ENCODE results near the gene HRH3. TPM values are rescaled to one million over a fixed set of nuclear protein-coding genes. Genes with fewer than 3 reads are reported as not detected.

Gene HRH3
- total RNA-seq, 1 donor from 2014 or later: not detected

- no peak for DNase-seq (ENCODE audit: low spot score)
- Mint-ChIP-seq H3K27ac (ENCODE audit: unreplicated experiment) (no peak overlapping the region), H3K4me1 (ENCODE audit: unreplicated experiment) (no peaks in the 10 kb centered on the region), H3K36me3 (ENCODE audit: low read depth, unreplicated experiment) (no peaks in the 10 kb centered on the region), H3K27me3 (ENCODE audit: unreplicated experiment) (peaks cover 4% of the 10 kb centered on the region), H3K9me3 (ENCODE audit: unreplicated experiment) (no peaks in the 10 kb centered on the region), H3K4me3 (ENCODE audit: unreplicated experiment) (no peak overlapping the region)
- no peak for TF ChIP-seq CTCF (IDR thresholded peaks at IDR 0.05; ENCODE audit: unreplicated experiment)
These were observed 25.8 kb upstream of the HRH3 start for GRCh38 chr20:62245911-62246280.

DNA sequence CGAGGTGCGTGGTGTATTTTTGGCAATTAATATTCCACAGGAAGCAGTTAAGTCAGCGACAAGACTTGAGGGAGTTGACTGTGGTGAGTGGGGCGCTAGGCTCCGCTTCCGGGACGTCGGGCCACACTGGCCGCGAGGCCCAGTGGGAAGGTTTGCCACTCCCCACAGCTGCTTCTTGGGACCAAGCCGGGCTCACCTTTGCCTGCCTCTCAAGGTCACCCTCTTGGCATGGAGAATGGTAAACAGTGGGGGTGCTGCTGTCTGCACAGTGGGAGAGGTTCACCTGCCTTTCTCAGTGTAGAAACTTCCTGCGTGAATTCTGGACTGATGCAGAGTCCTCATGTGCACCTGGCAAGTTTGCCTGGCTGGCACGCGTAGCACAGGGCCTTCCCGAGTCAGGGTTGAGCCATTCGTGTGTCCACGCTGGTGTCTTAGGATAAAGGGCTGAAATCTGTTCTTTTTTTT is 24.6 kb upstream of the HRH3 start:
- H3K9me3 Mint-ChIP-seq (ENCODE audit: unreplicated experiment): no peaks in the 10 kb centered on the region
- H3K27me3 Mint-ChIP-seq (ENCODE audit: unreplicated experiment): peaks cover 4% of the 10 kb centered on the region
- DNase-seq (ENCODE audit: low spot score): no peak
- TF ChIP-seq CTCF (IDR thresholded peaks at IDR 0.05; ENCODE audit: unreplicated experiment): no peak
- H3K4me1 Mint-ChIP-seq (ENCODE audit: unreplicated experiment): no peaks in the 10 kb centered on the region
- H3K27ac Mint-ChIP-seq (ENCODE audit: unreplicated experiment): no peak overlapping the region
- no peak overlapping the region for H3K4me3 Mint-ChIP-seq (ENCODE audit: unreplicated experiment)
- H3K36me3 Mint-ChIP-seq (ENCODE audit: low read depth, unreplicated experiment): no peaks in the 10 kb centered on the region

- TF ChIP-seq CTCF (IDR thresholded peaks at IDR 0.05; ENCODE audit: unreplicated experiment): no peak
- Mint-ChIP-seq H3K4me1 (ENCODE audit: unreplicated experiment) (no peaks in the 10 kb centered on the region), H3K4me3 (ENCODE audit: unreplicated experiment) (no peak overlapping the region), H3K27ac (ENCODE audit: unreplicated experiment) (no peak overlapping the region), H3K27me3 (ENCODE audit: unreplicated experiment) (peaks cover 4% of the 10 kb centered on the region), H3K9me3 (ENCODE audit: unreplicated experiment) (no peaks in the 10 kb centered on the region), H3K36me3 (ENCODE audit: low read depth, unreplicated experiment) (no peaks in the 10 kb centered on the region)
- DNase-seq (ENCODE audit: low spot score): no peak
These were observed 23.9 kb upstream of the HRH3 start for GRCh38 chr20:62243906-62244515.

- no peaks in the 10 kb centered on the region for H3K9me3 Mint-ChIP-seq (ENCODE audit: unreplicated experiment)
- H3K27ac Mint-ChIP-seq (ENCODE audit: unreplicated experiment): no peak overlapping the region
- peaks cover 4% of the 10 kb centered on the region for H3K27me3 Mint-ChIP-seq (ENCODE audit: unreplicated experiment)
- no peaks in the 10 kb centered on the region for H3K36me3 Mint-ChIP-seq (ENCODE audit: low read depth, unreplicated experiment)
- no peaks in the 10 kb centered on the region for H3K4me1 Mint-ChIP-seq (ENCODE audit: unreplicated experiment)
- no peak overlapping the region for H3K4me3 Mint-ChIP-seq (ENCODE audit: unreplicated experiment)
- TF ChIP-seq CTCF (IDR thresholded peaks at IDR 0.05; ENCODE audit: unreplicated experiment): no peak
- no peak for DNase-seq (ENCODE audit: low spot score)
These were observed 23.0 kb upstream of the HRH3 start for GRCh38 chr20:62243106-62243505.

GRCh38 chr20:62242176-62242575 is 22.1 kb upstream of the HRH3 start:
- Mint-ChIP-seq H3K27me3 (ENCODE audit: unreplicated experiment) (peaks cover 4% of the 10 kb centered on the region), H3K36me3 (ENCODE audit: low read depth, unreplicated experiment) (no peaks in the 10 kb centered on the region), H3K9me3 (ENCODE audit: unreplicated experiment) (no peaks in the 10 kb centered on the region), H3K4me1 (ENCODE audit: unreplicated experiment) (no peaks in the 10 kb centered on the region), H3K27ac (ENCODE audit: unreplicated experiment) (no peak overlapping the region), H3K4me3 (ENCODE audit: unreplicated experiment) (no peak overlapping the region)
- no peak for TF ChIP-seq CTCF (IDR thresholded peaks at IDR 0.05; ENCODE audit: unreplicated experiment)
- no peak for DNase-seq (ENCODE audit: low spot score)
